Peyer's patch (tissue), 4 donors: ENCODE results near the gene OR1K1. TPM values are rescaled to one million over a fixed set of nuclear protein-coding genes. Genes with fewer than 3 reads are reported as not detected.

ENCODE experiments used
- DNase-seq, 3 donors: peaks; one replicate each; pipeline ENCODE4 v3.0.0-alpha.2; 2017 to 2019
- H3K27ac ChIP-seq, 4 donors: fragments of 200-600 bp; sonication (generic); one replicate each; pipeline ENCODE4 v1.5.1; 2016 to 2019
- H3K27me3 ChIP-seq, 2 donors: fragments of 200-600 bp; sonication (generic); one replicate each; pipeline ENCODE4 v1.5.1; 2019
- H3K36me3 ChIP-seq, 3 donors: fragments of 200-600 bp; sonication (generic); one replicate each; pipeline ENCODE4 v1.5.1; 2016 to 2019
- H3K4me1 ChIP-seq, 4 donors: fragments of 200-600 bp; sonication (generic); one replicate each; pipeline ENCODE4 v1.5.1; 2016 to 2019
- H3K4me3 ChIP-seq, 4 donors: fragments of 200-600 bp; sonication (generic); 1 replicate in 3 of 4; 2 replicates in 1 of 4; pipeline ENCODE4 v1.5.1; 2016 to 2019; ENCODE audit warnings: mild to moderate bottlenecking in 1 of 4
- H3K9me3 ChIP-seq, 4 donors: fragments of 200-600 bp; sonication (generic); one replicate each; pipeline ENCODE4 v1.5.1; 2016 to 2019; ENCODE audit warnings: mild to moderate bottlenecking in 1 of 4
- POLR2A ChIP-seq, 2 donors: fragments of 450-650 bp; IDR thresholded peaks; one replicate each; pipeline ENCODE4 v1.5.1; 2017; ENCODE audit warnings: antibody characterized with exemption in 2 of 2, mild to moderate bottlenecking in 2 of 2, moderate library complexity in 2 of 2
- total RNA-seq, 4 donors: library from RNA; depleted of rRNA; stranded (reverse); fragments of >200 nt; gene quantifications; one replicate each; pipeline ENCODE4 v1.1.0, GENCODE V29; 2016
- TF ChIP-seq, protein P1 (sequence below), 6 experiments: fragments of 450-650 bp in 4 of 6; fragments of 200-600 bp in 2 of 6; sonication (generic) in 1 of 6; IDR thresholded peaks; one replicate each; pipeline ENCODE4 v1.5.1; 2017 to 2019; ENCODE audit warnings: antibody characterized with exemption in 6 of 6, mild to moderate bottlenecking in 3 of 6, moderate library complexity in 1 of 6

Gene OR1K1
- total RNA-seq, 4 donors from 2014 or later, result not detected

DNA sequence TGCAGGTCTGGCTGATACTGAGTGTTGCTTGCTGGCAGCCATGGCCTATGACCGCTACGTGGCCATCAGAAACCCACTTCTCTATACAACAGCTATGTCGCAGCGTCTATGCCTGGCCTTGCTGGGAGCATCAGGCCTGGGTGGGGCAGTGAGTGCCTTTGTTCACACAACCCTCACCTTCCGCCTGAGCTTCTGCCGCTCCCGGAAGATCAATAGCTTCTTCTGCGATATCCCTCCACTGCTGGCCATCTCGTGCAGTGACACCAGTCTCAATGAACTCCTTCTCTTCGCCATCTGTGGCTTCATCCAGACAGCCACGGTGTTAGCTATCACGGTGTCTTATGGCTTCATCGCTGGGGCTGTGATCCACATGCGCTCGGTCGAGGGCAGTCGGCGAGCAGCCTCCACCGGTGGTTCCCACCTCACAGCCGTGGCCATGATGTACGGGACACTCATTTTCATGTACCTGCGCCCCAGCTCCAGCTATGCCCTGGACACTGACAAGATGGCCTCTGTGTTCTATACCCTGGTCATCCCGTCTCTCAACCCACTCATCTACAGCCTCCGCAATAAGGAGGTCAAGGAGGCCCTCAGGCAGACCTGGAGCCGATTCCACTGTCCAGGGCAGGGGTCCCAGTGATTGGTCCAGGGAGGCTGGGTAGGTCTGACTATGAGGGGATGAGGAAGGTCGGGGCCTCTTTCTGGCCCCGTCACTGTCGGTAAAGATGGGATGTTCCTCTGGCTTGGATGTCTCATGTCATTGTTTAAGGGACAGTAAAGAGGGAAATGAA is 10.5 kb upstream of the OR1K1 start:
- Histone ChIP-seq H3K27ac (no peak overlapping the region), H3K36me3 (no peaks in the 10 kb centered on the region), H3K4me3 (no peak overlapping the region), H3K9me3 (no peaks in the 10 kb centered on the region), H3K27me3 (no peaks in the 10 kb centered on the region), H3K4me1 (no peaks in the 10 kb centered on the region)
- TF ChIP-seq, protein P1, sequence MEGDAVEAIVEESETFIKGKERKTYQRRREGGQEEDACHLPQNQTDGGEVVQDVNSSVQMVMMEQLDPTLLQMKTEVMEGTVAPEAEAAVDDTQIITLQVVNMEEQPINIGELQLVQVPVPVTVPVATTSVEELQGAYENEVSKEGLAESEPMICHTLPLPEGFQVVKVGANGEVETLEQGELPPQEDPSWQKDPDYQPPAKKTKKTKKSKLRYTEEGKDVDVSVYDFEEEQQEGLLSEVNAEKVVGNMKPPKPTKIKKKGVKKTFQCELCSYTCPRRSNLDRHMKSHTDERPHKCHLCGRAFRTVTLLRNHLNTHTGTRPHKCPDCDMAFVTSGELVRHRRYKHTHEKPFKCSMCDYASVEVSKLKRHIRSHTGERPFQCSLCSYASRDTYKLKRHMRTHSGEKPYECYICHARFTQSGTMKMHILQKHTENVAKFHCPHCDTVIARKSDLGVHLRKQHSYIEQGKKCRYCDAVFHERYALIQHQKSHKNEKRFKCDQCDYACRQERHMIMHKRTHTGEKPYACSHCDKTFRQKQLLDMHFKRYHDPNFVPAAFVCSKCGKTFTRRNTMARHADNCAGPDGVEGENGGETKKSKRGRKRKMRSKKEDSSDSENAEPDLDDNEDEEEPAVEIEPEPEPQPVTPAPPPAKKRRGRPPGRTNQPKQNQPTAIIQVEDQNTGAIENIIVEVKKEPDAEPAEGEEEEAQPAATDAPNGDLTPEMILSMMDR (IDR thresholded peaks at IDR 0.05), result no peak
- no peak for TF ChIP-seq POLR2A (IDR thresholded peaks at IDR 0.05)
- no peak for DNase-seq

DNA sequence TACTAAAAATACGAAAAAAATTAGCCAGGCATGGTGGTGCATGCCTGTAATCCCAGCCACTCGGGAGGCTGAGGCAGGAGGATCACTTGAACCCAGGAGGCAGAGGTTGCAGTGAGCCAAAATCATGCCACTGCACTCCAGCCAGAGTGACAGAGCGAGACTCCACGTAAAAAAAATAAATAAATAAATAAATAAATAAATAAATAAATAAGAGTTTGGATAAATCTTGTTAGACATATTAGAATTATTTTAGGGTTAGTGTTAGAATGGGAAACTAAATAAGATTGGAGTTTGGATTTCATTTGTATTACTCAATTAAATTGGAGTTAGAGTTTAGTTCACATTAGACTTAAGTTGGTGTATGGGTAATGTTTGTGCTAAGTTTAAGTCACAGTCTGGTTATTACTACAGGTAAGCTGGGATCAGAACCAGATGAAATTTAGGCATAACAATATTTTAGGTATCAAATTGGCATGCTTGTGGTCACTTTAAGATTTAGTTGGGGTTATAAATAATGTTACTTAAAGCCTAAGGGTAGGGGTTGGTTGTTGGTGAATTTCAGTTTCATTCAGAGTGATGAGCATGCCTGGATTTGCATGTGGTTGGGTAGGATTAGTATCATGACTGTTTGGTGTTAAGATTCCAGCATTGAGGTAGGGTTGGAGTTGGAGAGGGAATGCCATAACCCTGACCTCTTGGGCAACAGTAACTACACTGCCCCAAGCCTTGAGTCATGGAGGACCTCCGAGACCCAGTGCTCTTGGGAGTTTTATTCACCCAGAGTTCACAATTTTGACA is 7.9 kb upstream of the OR1K1 start:
- Histone ChIP-seq H3K9me3 (no peaks in the 10 kb centered on the region), H3K27ac (no peak overlapping the region), H3K4me3 (no peak overlapping the region), H3K36me3 (no peaks in the 10 kb centered on the region), H3K4me1 (no peaks in the 10 kb centered on the region), H3K27me3 (no peaks in the 10 kb centered on the region)
- TF ChIP-seq, protein P1 (IDR thresholded peaks at IDR 0.05), result no peak
- TF ChIP-seq POLR2A (IDR thresholded peaks at IDR 0.05), result no peak
- DNase-seq, result no peak

DNA sequence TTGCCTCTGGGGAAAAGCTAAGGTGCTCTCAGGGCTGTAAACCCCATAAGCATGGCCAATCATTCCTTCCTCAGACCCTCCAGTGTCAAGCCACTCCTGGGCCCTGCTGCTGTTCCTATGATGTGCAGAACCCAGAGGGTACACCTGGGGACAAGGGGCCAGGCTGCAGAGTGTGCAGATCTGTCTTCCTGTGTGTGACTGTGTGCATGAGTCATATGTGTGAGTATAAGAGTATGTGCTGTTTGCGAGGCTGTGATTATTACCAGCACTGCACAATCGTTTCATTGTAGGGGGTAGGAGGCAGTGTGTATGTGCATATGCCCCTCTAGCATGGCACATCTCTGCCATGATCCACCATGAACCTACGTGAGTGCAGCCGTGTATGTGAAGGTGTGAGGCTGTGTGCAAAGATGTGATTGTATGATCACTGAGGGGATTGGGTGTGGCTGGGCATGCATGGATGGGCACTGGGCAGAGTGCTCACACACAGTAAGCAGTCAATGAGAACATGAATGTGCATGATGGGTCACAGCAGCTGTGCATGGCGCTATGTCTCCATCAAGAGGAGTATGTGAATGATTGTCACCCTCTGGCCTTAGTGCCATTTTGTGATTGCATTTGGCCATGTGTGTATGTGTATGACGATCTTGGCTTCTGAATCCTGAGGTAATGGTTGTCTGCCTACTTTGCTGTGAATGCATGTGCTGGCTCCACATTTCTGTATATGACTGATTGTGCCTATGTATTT is 2.4 kb upstream of the OR1K1 start:
- Histone ChIP-seq H3K4me3 (no peak overlapping the region), H3K27me3 (no peaks in the 10 kb centered on the region), H3K4me1 (no peaks in the 10 kb centered on the region), H3K27ac (no peak overlapping the region), H3K9me3 (no peaks in the 10 kb centered on the region), H3K36me3 (no peaks in the 10 kb centered on the region)
- no peak for TF ChIP-seq POLR2A (IDR thresholded peaks at IDR 0.05)
- no peak for DNase-seq

DNA sequence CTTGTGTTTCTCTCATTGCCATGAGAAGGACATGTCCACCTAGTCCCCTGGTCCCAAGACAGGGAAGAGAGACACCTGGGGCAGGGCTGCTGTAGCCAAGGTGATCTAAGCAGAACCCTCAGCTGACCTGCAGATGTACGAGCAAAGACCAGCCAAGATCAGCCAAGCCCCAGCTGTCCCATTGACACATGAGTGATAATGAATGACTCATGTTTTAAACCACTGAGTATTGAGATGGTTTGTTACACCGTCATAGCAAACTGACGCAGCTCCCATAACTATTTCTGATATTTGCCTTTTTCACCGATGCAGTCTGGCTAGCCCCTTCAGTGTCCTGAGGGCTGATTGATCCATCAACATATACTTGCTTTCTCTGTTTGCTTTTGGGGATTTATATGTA is 6.7 kb downstream of the OR1K1 start:
- TF ChIP-seq, protein P1 (IDR thresholded peaks at IDR 0.05), result no peak
- TF ChIP-seq POLR2A (IDR thresholded peaks at IDR 0.05), result no peak
- no peaks in the 10 kb centered on the region for H3K27me3 ChIP-seq
- no peak overlapping the region for H3K4me3 ChIP-seq
- H3K4me1 ChIP-seq, result no peaks in the 10 kb centered on the region
- H3K9me3 ChIP-seq, result no peaks in the 10 kb centered on the region
- H3K27ac ChIP-seq, result no peak overlapping the region
- no peak for DNase-seq
- H3K36me3 ChIP-seq, result no peaks in the 10 kb centered on the region

DNA sequence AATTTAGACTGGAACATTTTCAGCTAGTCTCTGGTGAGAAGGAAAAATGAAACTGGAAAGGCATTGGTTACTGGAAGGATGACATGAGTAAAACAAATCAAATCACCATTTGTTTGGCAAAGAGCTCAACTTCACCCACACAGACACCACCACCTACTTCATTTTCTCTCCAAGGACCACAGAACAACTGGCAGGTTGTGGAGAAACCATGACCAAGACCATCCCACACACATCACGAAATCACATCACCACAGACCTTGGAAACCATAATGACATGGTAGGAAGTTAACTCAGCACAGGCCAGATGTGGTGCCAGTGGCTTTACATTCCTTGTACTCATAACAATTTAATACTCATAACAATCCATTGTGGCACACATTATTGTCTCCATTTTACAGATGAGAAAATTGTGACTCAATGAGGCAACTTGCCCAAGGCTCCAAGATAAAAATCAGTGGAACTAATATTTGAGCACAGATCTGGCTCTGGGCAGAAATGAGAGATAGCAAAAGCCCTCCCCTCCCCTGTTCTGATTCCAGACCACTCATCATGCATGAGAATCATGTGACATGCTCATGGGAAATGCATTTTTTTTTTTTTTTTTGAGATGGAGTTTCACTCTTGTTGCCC is 7.5 kb downstream of the OR1K1 start:
- H3K36me3 ChIP-seq, result no peaks in the 10 kb centered on the region
- no peaks in the 10 kb centered on the region for H3K27me3 ChIP-seq
- TF ChIP-seq, protein P1 (IDR thresholded peaks at IDR 0.05), result no peak
- no peak for TF ChIP-seq POLR2A (IDR thresholded peaks at IDR 0.05)
- no peak overlapping the region for H3K4me3 ChIP-seq
- H3K4me1 ChIP-seq, result no peaks in the 10 kb centered on the region
- DNase-seq, result no peak
- H3K27ac ChIP-seq, result no peak overlapping the region
- no peaks in the 10 kb centered on the region for H3K9me3 ChIP-seq
